HepG2 (cell line): ENCODE measurements around the gene SMIM36. TPM values are rescaled to one million over a fixed set of nuclear protein-coding genes. Genes with fewer than 3 reads are reported as not detected.

ENCODE experiments used
- ESRRA ChIP-seq: sonication (generic); formaldehyde crosslinking; IDR thresholded peaks from 2 replicates; pipeline ENCODE4 v1.5.1; 2020; ENCODE audit warnings: mild to moderate bottlenecking, low read depth, missing genetic modification reagents
- RERE ChIP-seq: IDR thresholded peaks from 2 replicates; pipeline ENCODE4 v1.6.1; 2016; ENCODE audit warnings: low read depth, missing genetic modification reagents, missing compliant biosample characterization
- TP53 ChIP-seq: sonication (generic); formaldehyde crosslinking; conservative IDR thresholded peaks from 2 replicates; pipeline ENCODE4 v1.4.0; 2020; ENCODE audit warnings: missing genetic modification reagents
- UBTF ChIP-seq: sonication (generic); formaldehyde crosslinking; IDR thresholded peaks from 2 replicates; pipeline ENCODE4 v1.4.0; 2020; ENCODE audit warnings: mild to moderate bottlenecking, missing genetic modification reagents
- ZNF407 ChIP-seq: sonication (generic); formaldehyde crosslinking; IDR thresholded peaks from one replicate; pipeline ENCODE4 v1.5.1; 2020; ENCODE audit warnings: mild to moderate bottlenecking, missing genetic modification reagents; ENCODE audit errors: not compliant biosample characterization
- ZNF570 ChIP-seq: sonication (generic); formaldehyde crosslinking; IDR thresholded peaks from 2 replicates; pipeline ENCODE4 v1.4.0; 2020; ENCODE audit warnings: mild to moderate bottlenecking, missing genetic modification reagents, borderline replicate concordance
- ZNF792 ChIP-seq: IDR thresholded peaks from 2 replicates; pipeline ENCODE4 v1.6.1; 2016
- ZSCAN30 ChIP-seq: sonication (generic); formaldehyde crosslinking; IDR thresholded peaks from 2 replicates; pipeline ENCODE4 v1.5.0; 2020; ENCODE audit warnings: mild to moderate bottlenecking, missing genetic modification reagents
- polyA plus RNA-seq, 8 experiments: library from polyadenylated mRNA; depleted of rRNA in 3 of 8; stranded (reverse) in 7 of 8; unstranded in 1 of 8; fragments of >200 nt; fragmentation: Illumina TruSeq in 4 of 8; extraction: Trizol in 4 of 8; gene quantifications; 2 replicates each; pipeline versions ENCODE4 v1.2.1 to v1.2.3, GENCODE V29; 2011 to 2016; ENCODE audit warnings: low read depth in 4 of 8, missing spikeins in 1 of 8, mixed read lengths in 1 of 8; ENCODE audit not compliant: insufficient read depth in 1 of 8
- total RNA-seq, 5 experiments: library from RNA; depleted of rRNA; stranded (reverse); fragments of >200 nt; fragmentation: Illumina TruSeq; extraction: Trizol; gene quantifications; 2 replicates each; pipeline ENCODE4 v1.2.3, GENCODE V29; 2016; ENCODE audit warnings: low read depth in 1 of 5

SMIM36 gene
- total and polyA plus RNA-seq, 2 of the 13 experiments (the other 11 are each of a cell fraction or from before 2014, with no cell fraction given), result not detected

- TF ChIP-seq UBTF (no peak), ZNF407 (CRISPR knock-in tag) (no peak), RERE (0 out of 2 replicates have a peak, but pooled peaks have one; percentile 26), TP53 (CRISPR knock-in tag) (no peak), ZNF792 (CRISPR knock-in tag) (peak; percentile 41; the same call in 1 of the 2 replicates), ZNF570 (no peak), ZSCAN30 (no peak), ESRRA (peak; percentile 84)
Measured at GRCh38 chr17:55407641-55408566, 103.3 kb downstream of the SMIM36 start (continued).
